Measurements from ENCODE around the gene PLG. TPM values are rescaled to one million over a fixed set of nuclear protein-coding genes. Genes with fewer than 3 reads are reported as not detected.

The PLG gene
- total RNA-seq = not detected in 2 replicates

DNA sequence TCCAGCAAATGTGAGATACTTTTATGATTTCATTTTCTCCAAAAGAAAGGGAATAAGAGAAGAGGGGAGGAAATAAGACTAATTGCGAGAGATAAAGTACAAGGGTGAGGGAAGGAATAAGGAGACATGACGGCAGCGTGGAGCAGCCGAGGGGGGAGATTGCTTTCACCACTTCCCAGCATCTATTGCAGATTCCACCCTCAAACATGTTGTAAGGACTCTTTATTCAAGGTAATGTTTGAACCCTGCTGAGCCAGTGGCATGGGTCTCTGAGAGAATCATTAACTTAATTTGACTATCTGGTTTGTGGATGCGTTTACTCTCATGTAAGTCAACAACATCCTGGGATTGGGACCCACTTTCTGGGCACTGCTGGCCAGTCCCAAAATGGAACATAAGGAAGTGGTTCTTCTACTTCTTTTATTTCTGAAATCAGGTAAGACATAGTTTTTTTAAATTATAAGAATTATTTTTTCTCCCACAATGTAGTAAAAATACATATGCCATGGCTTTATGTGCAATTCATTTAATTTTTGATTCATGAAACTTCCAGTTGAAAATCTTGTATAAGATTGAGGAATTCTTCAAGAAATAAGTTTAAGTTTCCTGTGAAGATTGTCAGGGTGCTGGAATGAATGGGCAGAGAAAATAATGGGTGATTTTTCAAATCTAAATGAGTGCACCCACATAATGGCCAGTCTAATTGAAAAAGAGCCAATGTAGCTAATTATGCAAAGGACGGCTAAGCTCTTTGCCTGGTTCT, at the start of gene PLG:
PLG (plus strand) TSS at position 327 of the 763 bp plus-strand sequence; CDS start at position 388, 61 bp downstream.

DNA sequence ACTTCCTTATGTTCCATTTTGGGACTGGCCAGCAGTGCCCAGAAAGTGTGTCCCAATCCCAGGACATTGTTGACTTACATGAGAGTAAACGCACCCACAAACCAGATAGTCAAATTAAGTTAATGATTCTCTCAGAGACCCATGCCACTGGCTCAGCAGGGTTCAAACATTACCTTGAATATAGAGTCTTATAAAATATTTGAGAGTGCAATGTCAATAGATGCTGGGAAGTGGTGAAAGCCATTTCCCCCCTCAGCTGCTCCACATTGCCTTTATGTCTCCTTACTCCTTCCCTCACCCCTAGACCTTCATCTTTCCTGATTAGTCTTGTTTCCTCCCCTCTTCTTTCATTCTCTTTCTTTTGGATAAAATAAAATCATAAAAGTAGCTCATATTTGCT, 37.8 kb upstream of the PLG start, which contains the start of gene LPA:
LPA (minus strand) TSS at position 78 of the 400 bp plus-strand sequence; CDS start at position 17, 61 bp downstream.

Other genes starting within 250 kb of the PLG start
- not detected in 2 replicates for gene LPA, start 38.0 kb upstream of the PLG start, total RNA-seq

Data from endothelial cell of coronary artery (primary cell).